HG02981 (cell line): ENCODE measurements around the gene CASP7.

Source experiments
- ATAC-seq: cut with Tn5 transposase; IDR thresholded peaks from one replicate; pipeline ENCODE4 v1.9.1; 2021; ENCODE audit warnings: mild to moderate bottlenecking, moderate library complexity; ENCODE audit not compliant: unreplicated experiment

Gene CASP7

GRCh38 chr10:113711142-113711541 is 31.4 kb downstream of the CASP7 start:
- ATAC-seq: no peak

DNA sequence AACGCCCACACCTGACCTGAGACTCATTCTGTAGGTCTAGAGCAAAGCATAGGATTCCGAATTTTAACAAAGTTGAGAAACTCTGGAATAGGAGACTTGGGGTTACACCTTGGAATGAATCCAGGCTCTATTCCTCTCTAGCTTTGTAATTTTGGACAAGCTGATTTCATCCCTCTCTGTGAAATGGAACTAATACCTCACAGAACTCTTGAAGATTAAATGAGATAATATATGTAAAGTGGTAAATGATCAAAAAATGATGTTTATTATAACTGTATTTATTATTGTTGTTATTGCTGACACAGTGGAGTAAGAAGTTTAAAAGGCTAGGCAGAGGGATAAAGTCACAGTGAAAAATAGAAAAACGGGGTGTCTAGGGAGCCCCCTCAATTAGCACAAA is 32.3 kb downstream of the CASP7 start:
- ATAC-seq: no peak

- no peak for ATAC-seq
Observed at GRCh38 chr10:113712755-113713639, 33.3 kb downstream of the CASP7 start.

GRCh38 chr10:113713640-113713982 is 33.9 kb downstream of the CASP7 start:
- no peak for ATAC-seq

DNA sequence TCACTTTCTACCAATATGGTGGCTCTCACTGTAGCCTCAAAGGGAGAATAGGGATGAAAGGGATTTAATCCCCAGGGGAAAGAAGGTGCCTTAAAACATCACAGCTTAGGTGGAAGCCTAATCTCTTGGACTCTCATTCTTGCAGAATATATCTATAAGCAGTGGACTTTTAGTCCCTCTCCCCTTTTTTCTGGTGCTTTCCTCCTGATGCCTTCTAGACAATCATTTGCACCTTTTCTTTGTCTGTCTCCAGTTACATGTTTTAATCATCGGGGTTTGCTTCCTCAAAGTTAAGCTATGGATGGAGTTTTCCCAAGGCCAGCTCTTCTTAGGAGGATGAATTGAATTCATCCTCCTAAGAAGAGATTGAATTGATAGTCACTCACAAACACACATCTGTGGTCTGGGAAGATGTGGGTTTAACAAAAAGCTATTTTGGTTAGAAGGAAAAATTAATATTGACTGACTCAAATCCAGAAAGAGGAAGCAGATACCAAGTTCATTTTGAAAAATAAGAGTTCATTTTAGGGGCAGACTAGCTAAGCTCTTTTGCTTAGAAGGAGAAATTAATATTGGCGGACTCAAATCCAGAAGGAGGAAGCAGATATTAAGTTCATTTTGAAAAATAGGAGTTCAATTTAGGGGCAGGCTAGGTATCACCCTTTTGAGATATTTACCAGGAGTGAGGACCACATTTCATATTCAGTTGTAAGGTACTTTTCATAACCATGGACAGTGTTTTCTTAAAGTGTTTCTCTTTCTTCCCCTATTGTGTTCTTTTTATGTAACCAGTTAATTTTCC is 36.6 kb downstream of the CASP7 start:
- no peak for ATAC-seq

- ATAC-seq: no peak
Observed at GRCh38 chr10:113718969-113719822, 39.5 kb downstream of the CASP7 start.

DNA sequence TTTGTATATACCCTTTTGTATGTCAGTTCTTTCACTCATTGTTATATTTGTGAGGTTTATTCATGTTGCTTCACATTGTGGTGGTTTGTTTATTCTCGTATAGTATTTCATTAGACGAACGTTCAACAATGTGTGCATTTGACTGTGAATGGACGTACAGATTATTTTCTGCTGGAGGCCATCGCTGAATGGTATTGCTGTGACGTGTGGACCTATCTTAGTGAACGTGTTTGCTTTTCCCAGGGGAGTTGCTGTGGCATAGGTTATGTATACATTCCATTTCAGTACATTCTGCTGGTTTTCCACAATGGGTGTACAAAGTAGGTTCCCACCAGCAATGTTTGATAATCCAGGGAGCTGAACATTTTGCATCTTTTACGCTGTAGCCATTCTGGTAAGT is 40.7 kb downstream of the CASP7 start:
- ATAC-seq: no peak

DNA sequence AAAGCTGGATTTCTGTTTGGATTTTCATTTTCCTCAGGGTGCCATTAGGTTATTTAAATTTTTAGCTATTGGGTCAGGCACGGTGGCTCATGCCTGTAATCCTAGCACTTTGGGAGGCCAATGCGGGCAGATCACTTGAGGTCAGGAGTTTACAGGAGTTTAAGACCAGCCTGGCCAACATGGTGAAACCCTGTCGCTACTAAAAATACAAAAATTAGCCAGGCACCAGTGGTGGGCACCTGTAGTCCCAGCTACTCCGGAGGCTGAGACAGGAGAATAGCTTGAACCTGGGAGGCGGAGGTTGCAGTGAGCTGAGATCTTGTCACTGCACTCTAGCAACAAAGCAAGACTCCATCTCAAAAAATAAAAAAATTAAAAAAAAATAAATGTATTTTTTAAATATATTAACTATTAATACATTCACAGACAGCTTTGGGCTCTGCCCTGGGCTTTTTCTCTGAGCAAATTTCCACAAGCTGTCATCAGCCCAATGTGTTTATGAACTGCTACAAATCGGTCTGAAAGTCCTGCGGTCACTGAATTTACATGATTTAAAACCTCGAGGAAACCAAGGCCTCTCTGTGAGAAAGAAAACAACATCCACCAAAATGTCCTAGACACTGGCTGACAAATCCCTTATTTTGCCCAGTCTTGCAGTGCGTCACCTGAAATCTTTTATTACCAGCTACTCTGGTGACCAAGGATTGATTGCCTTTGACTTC is 52.6 kb downstream of the CASP7 start:
- no peak for ATAC-seq

DNA sequence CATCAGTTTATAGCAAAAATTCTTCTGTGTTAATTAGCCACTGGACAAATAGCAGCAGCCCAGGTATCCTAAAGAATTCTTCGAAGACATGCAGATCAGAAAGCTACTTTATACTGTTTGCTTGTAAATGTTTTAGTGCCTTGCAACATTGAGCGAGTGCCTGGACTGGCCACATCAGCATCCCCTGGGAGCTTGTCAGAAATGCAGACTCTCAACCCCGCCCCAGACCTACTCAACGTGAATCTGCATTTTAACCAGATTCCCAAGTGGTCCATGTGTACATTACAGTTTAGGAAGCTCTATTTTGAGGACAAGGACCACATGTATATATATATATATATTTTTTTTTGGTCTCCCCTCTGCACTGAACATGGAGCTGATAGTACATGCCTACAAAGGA is 53.3 kb downstream of the CASP7 start:
- ATAC-seq: no peak

DNA sequence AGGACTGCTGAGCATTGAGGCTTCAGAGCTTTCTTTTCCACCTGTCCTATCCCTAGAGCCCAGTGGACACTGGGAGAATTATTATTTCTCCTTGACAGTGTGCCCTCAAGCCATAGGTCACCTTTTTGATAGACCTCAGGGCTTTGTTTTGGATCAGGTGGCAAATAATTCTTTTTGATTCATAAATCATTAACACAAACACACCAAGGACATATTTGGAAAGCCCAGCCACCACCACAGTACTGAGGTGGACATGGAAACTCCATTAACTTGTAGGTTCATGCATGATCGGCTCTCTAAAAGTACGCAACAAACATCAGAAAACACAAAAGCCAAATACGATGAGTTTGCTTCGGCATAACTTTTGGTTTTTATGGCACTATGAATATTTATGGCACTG is 53.9 kb downstream of the CASP7 start:
- ATAC-seq: no peak

- ATAC-seq: peak; percentile 90
Observed at GRCh38 chr10:113735913-113736312, 56.2 kb downstream of the CASP7 start.

DNA sequence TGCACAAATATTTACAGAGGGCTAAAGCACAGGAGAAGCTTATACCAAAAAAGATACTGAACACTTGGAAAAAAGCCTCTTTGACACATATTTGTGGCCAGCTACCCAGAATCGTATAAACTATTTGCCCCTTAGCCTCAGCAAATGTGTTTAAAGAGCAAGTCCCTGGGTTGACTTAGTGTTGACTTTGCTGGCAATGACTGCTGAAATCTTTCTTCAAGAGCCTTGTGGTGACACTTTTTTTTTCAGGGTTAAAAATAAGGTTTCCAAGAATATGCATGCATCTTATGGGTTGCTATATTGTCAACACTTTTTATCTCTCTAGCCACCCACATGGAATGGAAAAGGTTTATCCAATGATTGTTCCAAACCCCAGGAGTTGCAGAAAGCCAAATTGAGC is 56.9 kb downstream of the CASP7 start:
- no peak for ATAC-seq

DNA sequence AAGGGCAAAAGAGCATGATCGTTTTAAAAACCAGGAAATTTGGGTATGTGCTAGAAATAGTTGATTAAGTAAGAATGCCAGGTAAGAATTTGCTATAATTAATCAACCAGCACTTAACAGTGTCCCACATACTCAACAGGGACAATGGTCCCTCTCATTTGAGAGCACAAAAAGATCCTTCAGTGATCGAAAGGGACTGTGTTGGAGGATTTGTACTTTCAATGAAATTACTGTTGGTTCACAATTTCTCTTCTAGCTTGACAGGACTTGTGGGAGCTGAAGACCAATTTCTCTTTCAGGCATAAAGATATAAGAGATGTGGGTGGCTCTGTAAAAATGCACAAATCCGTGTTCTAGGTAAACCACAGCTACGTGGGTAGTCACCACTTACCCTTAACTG is 59.3 kb downstream of the CASP7 start:
- ATAC-seq: no peak

DNA sequence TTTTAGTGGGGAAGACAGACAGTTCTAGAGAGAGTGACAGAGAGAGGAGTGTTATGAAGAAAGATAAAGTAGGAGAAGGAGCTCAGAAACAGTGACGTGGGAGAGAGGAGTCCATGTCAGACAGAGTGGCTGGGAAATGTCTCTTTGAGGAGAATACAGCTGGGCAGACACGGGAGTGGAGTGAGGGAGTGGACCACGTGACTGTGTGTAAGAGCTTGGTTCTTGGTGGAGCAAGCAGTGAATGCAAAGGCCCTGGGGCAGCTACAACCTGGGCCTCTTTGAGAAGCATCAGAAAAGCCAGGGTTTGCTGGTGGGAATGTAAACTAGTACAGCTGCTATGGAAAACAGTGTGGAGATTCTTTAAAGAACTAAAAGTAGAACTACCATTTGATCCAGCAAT is 59.9 kb downstream of the CASP7 start:
- no peak for ATAC-seq

GRCh38 chr10:113740850-113741249 is 61.1 kb downstream of the CASP7 start:
- no peak for ATAC-seq

- ATAC-seq: no peak
Observed at GRCh38 chr10:113742466-113742865, 62.8 kb downstream of the CASP7 start.

- no peak for ATAC-seq
Observed at GRCh38 chr10:113743594-113743993, 63.9 kb downstream of the CASP7 start.

DNA sequence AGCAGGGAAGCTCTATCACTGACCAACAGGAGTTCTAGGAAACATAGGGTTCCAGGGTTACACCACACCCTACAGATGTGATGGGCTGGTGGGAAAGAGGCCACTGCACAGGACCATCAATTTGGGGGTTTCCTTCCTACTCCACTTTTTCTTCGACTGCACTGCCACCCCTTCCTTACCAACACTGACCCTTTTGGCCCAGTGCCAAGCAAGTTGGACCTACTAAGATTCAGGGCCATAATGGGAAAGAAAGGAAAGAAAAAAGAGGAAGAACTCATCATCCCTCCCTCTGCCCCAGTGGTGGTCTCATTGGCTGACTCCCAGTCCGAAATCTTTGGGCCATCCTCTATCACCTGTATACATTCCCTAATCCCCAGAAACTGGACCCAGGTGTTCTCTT is 65.7 kb downstream of the CASP7 start:
- ATAC-seq: no peak

DNA sequence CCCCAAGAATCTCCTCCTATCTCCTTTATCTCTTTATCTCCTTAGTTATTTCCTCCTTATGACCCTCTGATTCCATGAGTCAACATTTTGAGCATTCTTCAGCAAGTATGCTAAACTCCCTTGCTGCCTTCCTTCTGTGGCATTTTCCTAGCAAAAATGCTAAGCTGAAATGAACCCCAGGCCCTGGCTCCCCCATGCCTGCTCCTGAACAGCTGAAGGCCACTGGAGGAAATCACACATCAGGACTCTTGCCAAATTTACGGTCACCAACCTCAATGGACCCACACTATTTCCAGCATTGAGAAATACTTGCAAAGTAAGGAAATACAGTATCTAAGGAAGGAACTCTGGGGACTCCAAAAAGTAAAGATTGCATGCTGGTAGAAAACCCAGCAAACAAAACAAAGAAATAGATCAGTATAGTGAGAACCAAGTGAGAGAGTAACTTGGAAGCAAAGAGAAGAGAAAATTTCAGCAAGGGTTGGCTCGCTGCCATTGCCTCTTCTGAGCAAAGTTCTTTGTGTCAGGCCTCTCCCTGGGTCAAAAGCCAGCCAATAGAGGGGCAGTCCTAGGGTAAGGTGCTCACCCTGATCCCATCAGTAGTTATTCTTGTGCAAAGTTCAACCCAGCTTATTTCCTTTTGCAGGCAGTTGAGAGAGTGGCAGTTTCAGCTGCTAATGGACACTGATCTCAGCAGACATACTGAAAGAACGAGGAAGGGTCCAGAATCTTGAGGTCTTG is 66.7 kb downstream of the CASP7 start:
- ATAC-seq: no peak

DNA sequence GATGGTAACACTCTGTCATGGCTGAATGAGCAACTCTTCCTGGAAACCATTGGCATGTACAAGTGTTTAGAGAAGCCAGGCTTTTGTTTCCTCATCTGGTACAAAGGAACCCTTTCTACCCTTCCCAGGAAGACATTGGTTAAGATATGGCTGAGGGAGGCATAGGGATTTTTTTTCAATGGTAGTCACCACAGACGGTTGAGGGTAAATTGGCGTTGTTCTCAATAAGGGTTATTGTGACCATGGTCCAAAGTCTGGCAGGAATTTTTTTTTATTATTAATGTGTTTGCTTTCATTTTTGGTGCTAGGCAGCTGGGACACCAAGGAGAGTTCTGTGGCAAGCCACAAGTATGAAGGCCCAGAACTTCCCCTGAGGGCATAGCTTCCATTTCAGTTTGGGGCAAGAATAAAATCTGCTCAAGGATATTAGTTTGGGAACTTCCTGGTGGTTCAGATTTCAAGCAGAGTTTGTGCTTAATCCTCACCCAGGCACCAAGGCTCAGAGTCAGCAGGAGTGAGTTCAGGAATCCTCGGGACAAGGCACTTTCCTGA is 71.5 kb downstream of the CASP7 start, which contains the start of gene PLEKHS1:
Gene PLEKHS1 (plus strand): TSS at position 502 of the 552 bp plus-strand sequence. CDS start 3,596 bp downstream, outside the sequence.
- no peak for ATAC-seq
